ENCODE data around the gene BPIFB6. TPM values are rescaled to one million over a fixed set of nuclear protein-coding genes. Genes with fewer than 3 reads are reported as not detected.

The BPIFB6 gene
- total and polyA plus RNA-seq, 10 of the 15 experiments (the other 5 are each of a cell fraction or from before 2014, with no cell fraction given), result not detected

- TF ChIP-seq ELK1 (IDR thresholded peaks at IDR 0.05; ENCODE audit: low read depth, low read length), result no peak
- no peak for TF ChIP-seq TCF7 (IDR thresholded peaks at IDR 0.05; ENCODE audit: borderline replicate concordance)
Measured at GRCh38 chr20:32984196-32984595, 47.3 kb upstream of the BPIFB6 start (continued).

- FAIRE-seq, result no peak
- CTCF ChIA-PET, result no interaction called here
- no peak overlapping the region for H3K4me3 ChIP-seq
- WGBS (ENCODE audit: insufficient coverage, insufficient replicate concordance, low lambda C conversion rate, missing lambda C conversion rate), result 15% methylated on average over 9 of the region's 9 CpGs
- SMC1A ChIA-PET (ENCODE audit: uncharacterized antibody, unreplicated experiment), result no interaction called here
- no peak overlapping the region for H2AFZ ChIP-seq (ENCODE audit: control insufficient read depth, low read depth, low read length)
- no peaks in the 10 kb centered on the region for H4K20me1 ChIP-seq (ENCODE audit: control insufficient read depth, insufficient read depth)
- in situ Hi-C loops (cut with MboI), result no loop called here
- no peak overlapping the region for H3K4me2 ChIP-seq (ENCODE audit: control insufficient read depth, insufficient read depth)
- no TSS peak for BruUV-seq (replicated peaks)
- H3K27ac ChIP-seq (ENCODE audit: control insufficient read depth, insufficient read depth), result no peak overlapping the region
- no peak overlapping the region for H3K9ac ChIP-seq (ENCODE audit: control insufficient read depth, insufficient read depth, low read length)
- H3K4me1 ChIP-seq (ENCODE audit: control insufficient read depth, insufficient read depth, low read length), result no peaks in the 10 kb centered on the region
- no peaks in the 10 kb centered on the region for H3K9me3 ChIP-seq (replicated peaks; ENCODE audit: control insufficient read depth, insufficient read depth, low read length)
- no peaks in the 10 kb centered on the region for H3K79me2 ChIP-seq (ENCODE audit: control insufficient read depth, insufficient read depth, low read length)
- POLR2A ChIA-PET, result no interaction called here
- DNase-seq (ENCODE audit: low read depth, low spot score), result no peak
- intact Hi-C loops (cut with micrococcal nuclease; ENCODE audit: unreplicated experiment), result no loop called here
- no peaks in the 10 kb centered on the region for H3K36me3 ChIP-seq (ENCODE audit: control insufficient read depth in 2 of 2, insufficient read depth in 2 of 2, low read length in 1 of 2)
- RAD21 ChIA-PET (ENCODE audit: unreplicated experiment), result no interaction called here
- no peak for ATAC-seq
- H3K27me3 ChIP-seq (replicated peaks in 1 of 2; ENCODE audit: control insufficient read depth in 2 of 2, insufficient read depth in 2 of 2, low read length in 1 of 2), result no peaks in the 10 kb centered on the region; a peak in 2 of 4 replicates
- TF ChIP-seq, protein P1, sequence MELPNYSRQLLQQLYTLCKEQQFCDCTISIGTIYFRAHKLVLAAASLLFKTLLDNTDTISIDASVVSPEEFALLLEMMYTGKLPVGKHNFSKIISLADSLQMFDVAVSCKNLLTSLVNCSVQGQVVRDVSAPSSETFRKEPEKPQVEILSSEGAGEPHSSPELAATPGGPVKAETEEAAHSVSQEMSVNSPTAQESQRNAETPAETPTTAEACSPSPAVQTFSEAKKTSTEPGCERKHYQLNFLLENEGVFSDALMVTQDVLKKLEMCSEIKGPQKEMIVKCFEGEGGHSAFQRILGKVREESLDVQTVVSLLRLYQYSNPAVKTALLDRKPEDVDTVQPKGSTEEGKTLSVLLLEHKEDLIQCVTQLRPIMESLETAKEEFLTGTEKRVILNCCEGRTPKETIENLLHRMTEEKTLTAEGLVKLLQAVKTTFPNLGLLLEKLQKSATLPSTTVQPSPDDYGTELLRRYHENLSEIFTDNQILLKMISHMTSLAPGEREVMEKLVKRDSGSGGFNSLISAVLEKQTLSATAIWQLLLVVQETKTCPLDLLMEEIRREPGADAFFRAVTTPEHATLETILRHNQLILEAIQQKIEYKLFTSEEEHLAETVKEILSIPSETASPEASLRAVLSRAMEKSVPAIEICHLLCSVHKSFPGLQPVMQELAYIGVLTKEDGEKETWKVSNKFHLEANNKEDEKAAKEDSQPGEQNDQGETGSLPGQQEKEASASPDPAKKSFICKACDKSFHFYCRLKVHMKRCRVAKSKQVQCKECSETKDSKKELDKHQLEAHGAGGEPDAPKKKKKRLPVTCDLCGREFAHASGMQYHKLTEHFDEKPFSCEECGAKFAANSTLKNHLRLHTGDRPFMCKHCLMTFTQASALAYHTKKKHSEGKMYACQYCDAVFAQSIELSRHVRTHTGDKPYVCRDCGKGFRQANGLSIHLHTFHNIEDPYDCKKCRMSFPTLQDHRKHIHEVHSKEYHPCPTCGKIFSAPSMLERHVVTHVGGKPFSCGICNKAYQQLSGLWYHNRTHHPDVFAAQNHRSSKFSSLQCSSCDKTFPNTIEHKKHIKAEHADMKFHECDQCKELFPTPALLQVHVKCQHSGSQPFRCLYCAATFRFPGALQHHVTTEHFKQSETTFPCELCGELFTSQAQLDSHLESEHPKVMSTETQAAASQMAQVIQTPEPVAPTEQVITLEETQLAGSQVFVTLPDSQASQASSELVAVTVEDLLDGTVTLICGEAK (IDR thresholded peaks at IDR 0.05; ENCODE audit: borderline replicate concordance), result no peak
- no peak for TF ChIP-seq RFX5 (IDR thresholded peaks at IDR 0.05; ENCODE audit: low read depth, low read length)
- TF ChIP-seq ATF7 (IDR thresholded peaks at IDR 0.05; ENCODE audit: low read depth), result no peak
- TF ChIP-seq SIN3A (IDR thresholded peaks at IDR 0.05; ENCODE audit: low read depth, low read length), result no peak
- TF ChIP-seq BACH1 (IDR thresholded peaks at IDR 0.05; ENCODE audit: borderline replicate concordance), result no peak
- TF ChIP-seq POLR2AphosphoS5 (IDR thresholded peaks at IDR 0.05; ENCODE audit: low read length), result no peak
- no peak for TF ChIP-seq IKZF1 (conservative IDR thresholded peaks at IDR 0.05)
- TF ChIP-seq GATAD2B (conservative IDR thresholded peaks at IDR 0.05; ENCODE audit: low read depth), result no peak
- no peak for TF ChIP-seq POU2F2 (IDR thresholded peaks at IDR 0.05; ENCODE audit: borderline replicate concordance, low read depth, low read length)
- TF ChIP-seq EGR1 (IDR thresholded peaks at IDR 0.05; ENCODE audit: borderline replicate concordance in 1 of 2, low read depth in 2 of 2, low read length in 2 of 2), result no peak
- TF ChIP-seq BRCA1 (IDR thresholded peaks at IDR 0.05; ENCODE audit: low read depth, low read length), result no peak
- TF ChIP-seq, protein P2, sequence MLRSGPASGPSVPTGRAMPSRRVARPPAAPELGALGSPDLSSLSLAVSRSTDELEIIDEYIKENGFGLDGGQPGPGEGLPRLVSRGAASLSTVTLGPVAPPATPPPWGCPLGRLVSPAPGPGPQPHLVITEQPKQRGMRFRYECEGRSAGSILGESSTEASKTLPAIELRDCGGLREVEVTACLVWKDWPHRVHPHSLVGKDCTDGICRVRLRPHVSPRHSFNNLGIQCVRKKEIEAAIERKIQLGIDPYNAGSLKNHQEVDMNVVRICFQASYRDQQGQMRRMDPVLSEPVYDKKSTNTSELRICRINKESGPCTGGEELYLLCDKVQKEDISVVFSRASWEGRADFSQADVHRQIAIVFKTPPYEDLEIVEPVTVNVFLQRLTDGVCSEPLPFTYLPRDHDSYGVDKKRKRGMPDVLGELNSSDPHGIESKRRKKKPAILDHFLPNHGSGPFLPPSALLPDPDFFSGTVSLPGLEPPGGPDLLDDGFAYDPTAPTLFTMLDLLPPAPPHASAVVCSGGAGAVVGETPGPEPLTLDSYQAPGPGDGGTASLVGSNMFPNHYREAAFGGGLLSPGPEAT (IDR thresholded peaks at IDR 0.05; ENCODE audit: low read depth), result no peak
Measured at GRCh38 chr20:32984631-32985354, 46.7 kb upstream of the BPIFB6 start.

All from GM12878 (cell line).